22Rv1 (cell line): ENCODE measurements around the gene MARCHF4.

Experiments used
- H3K27ac ChIP-seq: fragments of 450-650 bp; 2 replicates; pipeline ENCODE4 v1.5.1; 2017
- CTCF ChIP-seq: fragments of 450-650 bp; IDR thresholded peaks from 2 replicates; pipeline ENCODE4 v1.5.1; 2017; ENCODE audit warnings: mild to moderate bottlenecking
- ZFX ChIP-seq: fragments of 450-650 bp; IDR thresholded peaks from 2 replicates; pipeline ENCODE4 v1.6.1; 2017; ENCODE audit warnings: antibody characterized with exemption, borderline replicate concordance

Gene MARCHF4

GRCh38 chr2:216348756-216349308 lies 23.5 kb downstream of the MARCHF4 start:
- TF ChIP-seq ZFX = no peak
- TF ChIP-seq CTCF = no peak
- H3K27ac ChIP-seq = no peak overlapping the region

- TF ChIP-seq CTCF (no peak), ZFX (no peak)
- no peak overlapping the region for H3K27ac ChIP-seq
Observed at GRCh38 chr2:216346781-216347180, 25.5 kb downstream of the MARCHF4 start.

GRCh38 chr2:216345846-216346245 lies 26.4 kb downstream of the MARCHF4 start:
- TF ChIP-seq ZFX = no peak
- no peak for TF ChIP-seq CTCF
- no peak overlapping the region for H3K27ac ChIP-seq

- H3K27ac ChIP-seq = no peak overlapping the region
- TF ChIP-seq ZFX = no peak
- TF ChIP-seq CTCF = no peak
Observed at GRCh38 chr2:216344950-216345300, 27.4 kb downstream of the MARCHF4 start.

- TF ChIP-seq ZFX (no peak), CTCF (no peak)
- no peak overlapping the region for H3K27ac ChIP-seq
Observed at GRCh38 chr2:216344206-216344949, 27.9 kb downstream of the MARCHF4 start.

- H3K27ac ChIP-seq = no peak overlapping the region
- TF ChIP-seq ZFX (no peak), CTCF (no peak)
Observed at GRCh38 chr2:216343221-216343980, 28.9 kb downstream of the MARCHF4 start.

GRCh38 chr2:216341121-216341520 lies 31.2 kb downstream of the MARCHF4 start:
- no peak for TF ChIP-seq ZFX
- no peak for TF ChIP-seq CTCF

More at GRCh38 chr2:216341121-216341520, 31.2 kb downstream of the MARCHF4 start:
- H3K27ac ChIP-seq = no peak overlapping the region
